Fibroblast of the conjunctiva (primary cell): ENCODE results near the gene MEF2D.

ENCODE experiments used
- DNase-seq: peaks from one replicate; pipeline ENCODE4 v3.0.0-alpha.2; 2010; ENCODE audit warnings: low read depth

Gene MEF2D

DNA sequence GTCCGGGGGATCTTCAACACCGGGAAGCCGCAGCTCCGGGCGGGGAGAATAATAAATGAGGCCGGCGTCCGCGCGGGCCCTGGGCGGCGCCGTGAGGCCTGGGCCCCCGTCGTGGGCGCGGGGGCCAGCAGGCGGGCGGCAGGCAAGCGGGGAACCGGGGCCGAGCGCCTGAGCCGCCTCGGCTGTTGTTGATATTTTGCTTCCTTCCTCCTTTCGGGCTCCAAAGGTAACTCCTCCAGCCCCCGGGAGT, at the start of gene MEF2D:
MEF2D (minus strand) TSS at position 233 of the 250 bp plus-strand sequence. CDS start 17,483 bp downstream, outside the sequence.
- DNase-seq: no peak

DNA sequence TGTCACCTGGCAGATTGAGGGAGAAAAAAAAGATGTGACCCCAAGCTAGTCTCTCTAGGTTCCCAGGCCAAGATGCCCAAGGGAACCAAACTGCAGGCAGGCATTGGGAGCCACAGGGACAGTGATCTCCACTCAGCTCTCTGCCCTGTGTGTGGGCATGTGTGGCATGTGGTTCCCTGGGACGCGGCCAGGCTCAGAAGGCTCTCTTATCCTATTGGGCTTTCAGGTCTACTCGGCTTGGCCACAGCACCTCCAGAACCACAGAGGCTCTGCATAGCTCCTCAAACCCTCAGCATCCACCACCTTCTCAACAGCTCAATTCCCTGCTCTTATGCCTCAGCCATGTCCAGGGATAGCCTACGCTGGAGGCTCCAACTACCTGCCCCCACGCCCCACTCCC, 49.8 kb upstream of the MEF2D start:
- DNase-seq: no peak

DNA sequence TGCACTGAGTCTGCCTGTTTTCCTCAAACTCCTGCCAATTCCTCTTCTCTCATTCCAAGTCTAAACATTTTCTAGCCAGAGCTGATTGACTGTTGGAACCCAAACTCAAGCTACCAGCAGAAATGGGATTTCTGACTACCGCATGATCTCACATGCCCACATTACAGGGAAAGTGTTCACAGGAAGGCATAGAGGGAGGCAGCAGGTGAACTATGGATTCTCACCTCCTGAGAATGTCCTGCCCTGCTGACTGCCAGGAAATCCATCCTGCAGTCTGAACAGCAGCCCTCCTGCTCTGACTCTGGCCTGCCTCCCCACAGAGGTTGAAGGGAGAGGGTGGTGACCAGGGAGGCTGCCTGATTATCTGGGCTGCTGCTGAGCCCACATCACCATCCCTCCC, 49.3 kb upstream of the MEF2D start:
- DNase-seq: no peak

DNA sequence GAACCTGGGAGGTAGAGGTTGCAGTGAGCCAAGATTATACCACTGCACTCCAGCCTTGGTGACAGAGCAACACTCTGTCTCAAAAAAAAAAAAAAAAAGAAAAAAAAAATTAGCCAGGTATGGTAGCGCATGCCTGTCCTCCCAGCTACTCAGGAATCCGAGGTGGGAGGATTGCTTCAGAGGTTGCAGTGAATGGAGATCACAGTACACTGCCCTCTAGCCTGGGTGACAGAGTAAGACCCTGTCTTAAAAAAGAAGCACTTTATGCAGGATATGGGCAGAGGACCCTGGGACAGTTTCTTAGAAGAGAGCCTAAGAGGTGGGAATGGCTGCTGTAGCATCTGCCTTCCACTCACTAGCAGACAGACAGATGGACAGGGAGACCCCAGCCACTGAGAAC, 48.8 kb upstream of the MEF2D start:
- no peak for DNase-seq

DNA sequence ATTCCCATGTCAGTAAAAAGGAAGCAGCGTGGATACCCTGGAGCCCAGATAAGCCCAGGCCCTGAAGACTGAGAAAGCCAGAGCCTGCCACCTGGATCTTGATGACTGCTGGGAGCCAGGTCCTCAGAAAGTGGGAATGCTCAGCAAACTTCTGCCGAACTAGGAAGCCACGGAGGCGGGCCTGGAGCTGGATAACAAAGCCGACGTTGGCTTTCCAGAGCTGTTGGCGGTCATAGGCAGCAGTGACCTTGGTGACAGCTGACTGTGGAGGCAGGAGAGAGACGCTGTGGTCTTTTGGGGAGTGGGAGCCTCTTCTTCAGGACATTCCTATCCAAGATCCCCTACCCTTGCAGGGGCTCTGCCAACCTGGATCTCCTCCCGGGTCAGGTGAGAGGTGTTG, 47.4 kb upstream of the MEF2D start:
- DNase-seq: no peak

DNA sequence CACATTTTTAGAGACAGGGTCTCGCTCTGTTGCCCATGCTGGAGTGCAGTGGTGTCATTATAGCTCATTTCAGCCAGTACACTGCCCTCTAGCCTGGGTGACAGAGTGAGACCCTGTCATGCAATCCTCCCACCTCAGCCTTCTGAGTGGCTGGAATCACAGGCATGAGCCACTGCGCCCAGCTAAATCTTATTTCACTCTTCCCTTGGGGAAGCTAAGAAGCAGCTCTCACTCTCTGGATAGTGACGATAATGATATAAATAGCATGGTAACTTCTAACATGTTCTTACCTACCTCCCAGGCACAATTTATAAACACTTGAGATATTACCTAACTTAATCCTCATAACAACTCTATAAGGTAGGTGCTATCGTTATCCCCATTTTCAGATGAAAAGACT, 46.9 kb upstream of the MEF2D start:
- no peak for DNase-seq

DNA sequence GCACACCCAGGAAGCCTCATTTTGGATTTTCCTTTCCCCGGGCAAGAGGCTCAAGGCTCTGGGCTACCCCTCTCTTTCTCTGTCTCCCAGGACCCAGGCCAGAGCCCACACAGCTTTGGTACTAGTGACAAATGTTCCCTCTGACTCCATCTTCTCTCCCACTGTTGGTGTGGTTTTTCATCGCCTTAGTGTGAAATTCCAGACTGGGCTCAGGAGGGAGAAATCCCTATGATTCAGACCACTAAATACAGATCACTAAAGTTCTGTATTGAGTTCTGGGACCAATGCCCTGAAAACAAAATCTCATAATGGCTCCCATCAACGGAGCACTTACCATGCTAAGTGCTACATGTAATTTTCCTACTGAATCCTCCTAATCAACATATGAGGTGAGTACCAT, 45.7 kb upstream of the MEF2D start:
- DNase-seq: no peak

DNA sequence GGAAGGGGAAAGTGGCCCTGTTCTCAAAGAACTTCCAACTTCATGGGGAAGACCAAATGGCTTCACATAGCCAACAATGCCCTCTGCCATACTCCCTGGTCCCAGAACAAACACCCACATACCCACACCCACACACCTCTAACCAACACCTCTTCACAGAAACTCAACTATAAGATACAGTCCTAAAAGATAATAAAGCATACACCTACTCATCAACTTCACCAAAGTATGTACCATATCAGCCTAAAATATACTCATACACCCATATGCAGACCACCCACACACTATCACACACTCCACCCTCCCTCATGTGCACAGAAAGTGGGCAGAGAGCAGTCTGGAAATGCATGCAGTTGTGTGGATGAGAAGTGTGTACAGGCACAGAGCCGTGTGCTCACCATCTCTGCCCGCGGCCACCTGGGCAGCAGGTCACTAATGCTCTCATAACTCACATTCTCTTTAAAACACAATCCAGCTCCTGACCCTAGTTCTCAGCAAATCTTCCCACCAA, 44.1 kb upstream of the MEF2D start:
- DNase-seq: no peak

DNA sequence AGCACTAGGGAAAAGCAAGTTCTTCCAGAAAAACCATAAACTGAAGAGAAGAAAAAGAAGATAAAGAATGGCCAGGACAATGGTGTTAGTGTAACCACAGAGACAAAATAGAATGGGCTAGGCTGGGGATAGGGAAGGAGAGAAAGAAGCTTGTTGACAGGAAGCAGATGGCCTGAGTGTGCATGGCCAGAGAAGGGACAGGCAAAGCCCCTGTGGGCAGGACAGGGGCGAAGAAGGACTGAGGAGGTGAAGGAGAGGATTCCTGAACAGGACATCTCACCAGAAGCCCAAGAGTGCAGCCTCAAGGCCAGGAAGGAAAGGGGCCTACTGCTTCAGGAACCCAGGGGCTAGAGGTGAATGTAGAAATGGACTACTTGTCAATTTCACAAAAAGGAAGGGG, 42.5 kb upstream of the MEF2D start:
- no peak for DNase-seq

DNA sequence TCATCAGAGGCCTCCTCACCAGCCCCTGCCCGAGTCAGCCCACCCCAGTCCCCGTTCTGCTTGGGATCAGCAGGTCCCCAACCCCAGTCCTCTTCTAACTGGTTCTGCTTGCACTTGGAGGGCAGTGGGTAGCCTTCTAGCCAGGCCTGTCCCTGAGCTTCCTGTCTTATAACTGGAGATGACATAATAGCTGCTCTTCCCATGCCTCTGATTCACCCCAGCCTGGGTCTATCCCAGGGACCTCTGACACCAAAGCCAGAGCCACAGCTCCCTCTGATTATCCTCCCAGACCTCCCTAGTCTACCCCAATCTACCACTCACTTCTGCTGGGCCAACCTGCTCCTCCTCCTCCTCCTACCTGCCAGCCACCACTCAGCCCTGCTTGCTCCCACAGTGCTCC, 40.4 kb upstream of the MEF2D start:
- DNase-seq: no peak

DNA sequence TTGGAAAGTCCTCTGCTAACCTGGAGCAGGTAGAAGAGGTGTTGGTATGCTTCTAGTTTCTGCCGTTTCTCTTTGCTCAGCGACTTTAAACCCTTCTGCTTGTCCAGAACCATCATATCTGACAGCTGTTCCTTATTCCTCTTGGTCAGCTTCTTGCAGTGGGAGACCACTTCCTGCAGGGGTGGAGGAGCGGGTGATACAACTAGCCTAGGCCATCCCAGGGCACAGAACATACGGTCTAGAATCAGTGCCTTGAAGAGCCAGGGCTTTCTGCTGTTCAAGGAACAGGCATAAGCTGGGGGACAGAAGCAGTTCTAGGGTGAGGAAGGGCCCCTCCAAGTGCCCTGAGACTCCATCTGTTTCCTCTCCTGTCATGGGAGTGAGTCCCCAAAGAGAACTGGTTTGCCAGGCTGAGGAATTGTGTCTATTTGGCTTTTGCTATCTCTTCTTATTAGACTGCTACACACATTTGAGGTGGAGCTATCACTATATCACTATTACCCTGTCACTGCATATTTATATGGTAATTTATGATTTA, 39.3 kb upstream of the MEF2D start:
- no peak for DNase-seq

DNA sequence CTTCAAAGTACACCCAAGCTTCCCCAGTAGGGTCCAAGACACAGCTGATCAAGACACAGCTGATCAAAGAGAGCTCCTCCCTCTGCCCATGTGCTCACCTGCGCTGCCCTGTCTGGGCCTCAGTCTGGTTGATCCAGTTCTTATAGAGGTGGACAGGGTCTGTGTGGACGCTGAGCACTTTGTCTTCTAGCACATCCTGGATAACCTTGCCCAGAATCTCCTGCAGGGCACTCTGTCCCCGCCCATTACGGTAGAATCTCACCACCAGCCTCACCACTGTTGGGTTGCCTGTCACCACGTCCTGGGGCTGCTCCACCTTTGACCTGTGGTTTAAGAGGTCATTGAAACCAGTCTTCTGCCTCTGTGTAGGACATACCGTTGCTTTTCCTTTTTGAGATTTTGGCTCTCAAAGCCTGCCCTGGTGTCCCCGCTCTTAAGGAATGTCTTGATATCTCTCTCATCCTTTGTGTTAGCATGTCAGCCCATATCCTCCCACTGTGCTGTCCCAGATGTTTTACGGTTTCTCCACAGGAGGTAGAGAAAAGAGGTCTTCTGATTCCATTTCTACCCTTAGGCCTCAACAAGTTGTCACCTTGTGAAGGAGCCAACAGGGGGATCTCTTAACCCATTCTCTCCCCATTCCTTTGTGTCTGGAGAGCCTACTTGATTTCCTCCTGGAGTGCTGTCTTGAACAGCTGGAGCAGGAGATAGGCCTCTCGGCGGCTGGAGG, 38.3 kb upstream of the MEF2D start:
- no peak for DNase-seq

DNA sequence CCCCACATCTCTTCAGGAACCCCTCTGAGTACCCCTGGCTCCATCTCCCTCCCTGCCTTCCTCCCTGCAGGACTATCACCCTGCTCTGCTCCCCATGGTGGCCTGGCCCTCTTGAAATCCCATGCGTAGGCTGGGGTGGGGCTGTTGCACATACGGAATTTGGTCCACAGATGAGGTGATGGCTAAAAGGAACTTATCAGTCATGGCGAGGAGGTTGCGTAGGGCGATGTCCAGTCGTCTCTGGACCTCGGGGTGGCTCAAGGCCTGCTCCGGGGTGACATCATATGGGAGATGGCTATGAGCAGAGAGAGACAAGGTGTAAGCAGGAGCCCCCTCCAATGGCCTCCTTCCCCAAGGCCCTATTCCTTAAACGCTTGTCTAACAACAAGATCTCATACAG, 36.5 kb upstream of the MEF2D start:
- no peak for DNase-seq

DNA sequence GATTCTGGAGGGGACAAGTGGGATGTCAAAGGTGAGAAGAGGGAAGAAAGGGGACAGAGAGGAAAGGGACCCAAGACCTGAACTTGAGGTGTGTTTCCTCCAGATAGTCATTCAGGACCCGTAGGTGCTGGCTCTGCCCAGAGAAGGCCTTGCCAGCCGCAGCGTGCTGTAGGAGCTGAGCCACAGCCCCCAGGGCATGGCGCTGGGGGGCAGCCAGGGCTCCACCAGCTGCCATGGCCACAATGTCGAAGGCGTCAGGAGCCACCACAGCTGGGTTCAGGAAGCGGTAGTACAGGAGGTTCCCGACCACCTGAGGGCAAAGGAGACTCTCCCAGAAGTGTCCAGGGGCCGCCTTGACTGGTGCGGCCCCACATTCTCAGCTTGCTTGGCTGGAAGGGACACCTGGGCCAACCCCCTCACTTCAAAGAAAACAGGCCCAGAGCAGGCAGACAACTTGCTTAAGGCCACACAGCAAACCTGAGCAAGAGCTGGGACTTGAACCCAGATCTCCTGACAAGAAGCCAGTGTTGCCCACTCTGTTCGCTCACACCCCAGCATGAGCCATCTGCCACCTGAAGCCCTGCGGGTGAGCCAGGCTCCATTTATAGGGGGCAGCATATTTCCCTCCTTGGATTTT, 34.0 kb upstream of the MEF2D start:
- DNase-seq: no peak

DNA sequence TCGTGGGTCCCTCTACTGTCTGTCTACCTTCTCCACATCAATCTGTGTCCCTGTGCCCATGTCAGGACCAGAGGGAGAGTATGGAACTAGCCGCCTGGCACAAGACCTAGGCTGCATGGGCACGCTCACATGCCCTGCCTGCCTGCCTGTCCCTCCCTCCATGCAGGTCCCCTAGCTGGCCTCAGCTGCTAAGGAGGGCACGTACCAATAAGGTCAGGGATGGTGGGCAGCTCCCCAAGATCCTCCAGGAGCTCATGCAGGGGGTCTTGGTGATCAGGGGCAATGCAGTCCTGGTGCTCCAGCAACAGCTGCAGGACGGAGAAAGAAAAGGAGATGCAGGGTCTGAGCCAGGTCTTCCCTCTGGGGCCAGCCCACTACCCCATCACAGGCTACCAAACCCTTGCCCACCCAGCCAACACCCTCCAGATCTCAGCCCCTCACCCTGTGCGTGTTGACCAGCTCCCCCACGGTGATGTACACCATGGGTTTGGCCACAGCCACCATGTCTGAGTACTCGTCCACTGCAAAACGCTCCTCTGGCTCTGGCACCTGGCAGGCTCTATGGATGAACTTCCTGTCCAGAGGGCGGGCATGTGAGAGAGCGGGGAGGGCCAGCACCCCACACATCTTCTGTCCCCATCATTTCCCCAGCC, 33.1 kb upstream of the MEF2D start:
- no peak for DNase-seq

DNA sequence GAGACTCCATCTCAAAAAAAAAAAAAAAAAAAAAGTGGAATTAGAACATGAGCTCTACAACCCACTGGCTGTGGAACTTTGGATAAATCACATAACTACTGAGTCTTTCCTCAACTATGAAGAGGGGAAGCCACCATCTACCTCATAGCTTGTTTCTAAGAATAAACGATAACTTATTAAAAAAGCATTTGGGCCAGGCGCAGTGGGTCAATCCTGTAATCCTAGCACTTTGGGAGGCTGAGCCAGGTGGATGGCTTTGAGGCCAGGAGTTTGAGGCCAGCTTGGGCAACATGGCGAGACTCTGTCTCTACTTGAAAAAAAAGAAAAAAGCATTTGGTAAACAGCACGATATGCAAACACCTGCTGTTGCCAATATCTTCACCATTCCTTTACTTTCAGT, 31.8 kb upstream of the MEF2D start:
- DNase-seq: no peak

DNA sequence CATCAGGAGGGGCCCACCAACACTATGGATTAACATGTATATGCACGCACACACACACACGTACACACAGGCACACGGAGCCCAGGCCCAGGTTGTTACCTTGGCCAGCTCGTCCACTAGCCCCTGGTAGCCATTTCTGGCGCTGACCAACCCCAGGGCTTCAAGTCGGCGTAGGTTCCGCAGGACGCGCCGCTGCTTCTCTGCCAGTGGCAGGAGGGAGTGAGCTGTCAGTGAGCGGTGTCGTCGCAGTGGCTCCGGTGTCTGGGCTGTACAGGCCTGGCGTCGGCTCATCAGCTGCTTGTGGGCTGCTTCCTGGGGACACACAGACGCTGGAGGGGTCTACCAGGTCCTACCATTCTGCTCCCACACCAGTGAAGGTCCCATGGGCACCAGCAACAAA, 29.4 kb upstream of the MEF2D start:
- DNase-seq: no peak

DNA sequence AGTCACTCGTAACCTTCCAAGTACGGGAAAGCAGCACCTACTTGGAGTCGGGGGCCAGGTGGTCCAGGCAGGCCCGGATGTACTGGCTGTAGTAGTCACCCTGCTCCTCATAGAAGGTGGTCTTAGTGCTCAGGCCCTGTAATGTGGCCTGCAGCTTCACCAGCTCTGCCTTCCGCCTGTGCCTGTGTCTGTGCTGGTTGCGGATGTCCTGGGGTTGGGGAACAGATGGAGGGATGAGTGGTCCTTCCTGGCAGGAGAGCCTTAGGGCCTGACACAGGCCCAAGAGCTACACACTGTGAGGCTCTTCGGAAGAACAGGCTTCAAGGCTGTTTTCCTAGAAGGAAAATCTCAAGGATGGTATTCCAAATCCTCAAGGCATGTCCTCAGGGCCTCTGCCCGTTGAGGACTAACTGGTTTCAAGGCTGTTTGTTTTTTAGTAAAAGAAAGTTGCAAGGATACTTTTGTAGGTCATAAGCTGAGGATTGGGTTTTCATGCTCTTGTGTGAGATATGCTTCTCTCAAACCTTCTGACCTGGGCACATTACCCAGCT, 28.4 kb upstream of the MEF2D start:
- DNase-seq: no peak

DNA sequence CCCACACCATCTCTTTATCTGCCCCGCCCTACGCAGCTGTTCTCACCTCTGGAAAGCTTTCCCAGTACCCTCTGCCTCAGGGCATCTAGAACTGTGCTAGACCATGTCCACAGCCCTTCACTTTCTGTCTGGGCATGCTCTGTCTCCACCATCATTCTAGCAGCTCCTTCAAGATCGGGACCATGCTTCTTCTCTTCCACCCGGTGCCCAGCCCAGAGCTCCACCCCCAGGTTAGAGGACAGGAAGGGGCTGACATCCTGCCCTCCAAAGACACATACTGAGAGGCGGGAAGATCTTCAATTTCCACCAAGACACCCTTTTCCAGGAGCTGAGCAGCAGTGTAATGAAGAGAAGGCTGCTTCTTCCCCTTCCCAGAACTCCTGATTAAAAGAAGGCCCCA, 27.7 kb upstream of the MEF2D start:
- DNase-seq: no peak

DNA sequence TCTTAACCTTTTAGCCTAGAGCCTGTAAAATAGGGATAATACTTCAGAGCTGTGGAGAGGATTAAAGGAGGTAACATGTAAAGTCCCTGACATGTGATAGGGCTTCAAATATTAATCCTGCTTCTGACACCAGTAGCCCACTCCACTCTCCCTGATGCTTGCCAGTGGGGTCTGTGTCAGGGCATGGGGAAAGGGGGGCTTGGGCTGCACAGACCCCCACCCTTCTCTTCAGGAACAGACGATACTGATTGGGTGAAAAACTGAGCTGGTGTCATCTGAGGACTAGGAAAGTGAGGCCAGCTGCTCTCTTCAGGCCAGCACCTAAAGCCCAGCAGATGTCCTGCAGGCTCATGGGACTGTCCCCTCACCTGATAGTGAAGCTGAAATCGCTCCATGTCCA, 27.0 kb upstream of the MEF2D start:
- DNase-seq: no peak

DNA sequence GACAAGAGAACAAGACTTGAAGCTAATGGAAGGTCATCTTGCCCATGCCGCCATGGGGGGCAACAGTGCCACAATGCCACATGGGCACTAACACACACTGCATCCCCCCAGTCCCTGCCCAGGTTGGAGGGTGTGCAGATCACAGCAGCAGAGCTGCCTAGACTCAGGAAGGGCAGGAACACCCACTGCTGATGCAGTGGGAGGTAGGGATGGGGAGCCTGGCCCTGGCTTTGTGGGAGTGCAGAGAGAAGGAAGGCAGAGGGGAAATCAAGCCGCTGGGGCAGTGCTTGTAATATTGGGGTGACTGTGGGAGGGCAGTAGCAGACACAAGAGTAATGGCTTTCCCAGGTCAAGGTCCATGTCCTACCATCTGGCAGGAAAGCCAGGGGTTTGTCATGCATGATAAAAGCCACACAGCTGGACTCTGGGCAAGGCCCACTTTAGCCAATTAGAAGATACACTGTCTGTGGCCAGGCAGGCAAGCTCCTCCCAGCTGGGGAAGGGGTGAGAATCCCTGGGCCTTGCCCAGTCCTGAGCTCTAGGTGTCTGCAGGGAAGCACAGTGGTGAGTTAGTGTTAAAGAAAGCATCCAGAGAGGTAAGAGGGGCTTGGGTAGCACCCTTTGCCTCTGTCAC, 25.4 kb upstream of the MEF2D start:
- no peak for DNase-seq

DNA sequence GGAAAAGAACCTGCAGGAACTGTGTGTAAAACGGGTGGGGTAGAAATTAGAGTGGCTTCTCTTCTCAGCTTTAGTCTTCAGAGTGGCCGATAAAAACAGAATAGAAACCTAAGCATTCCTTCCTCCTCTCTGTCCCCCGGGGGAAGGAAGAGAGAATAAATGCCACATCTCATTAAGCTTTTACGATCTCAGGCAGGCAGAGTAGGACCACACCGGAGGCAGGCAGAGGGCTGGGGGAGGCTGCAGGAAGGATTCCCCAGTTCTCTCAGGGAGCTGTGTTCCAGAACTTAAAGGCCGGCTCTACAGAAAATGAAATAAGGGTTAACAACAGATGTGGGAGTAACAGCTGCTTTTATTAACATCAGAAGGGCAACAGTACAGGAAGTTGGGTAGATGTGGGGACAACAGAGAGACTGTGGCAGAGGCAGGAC, 24.5 kb upstream of the MEF2D start:
- DNase-seq: no peak

DNA sequence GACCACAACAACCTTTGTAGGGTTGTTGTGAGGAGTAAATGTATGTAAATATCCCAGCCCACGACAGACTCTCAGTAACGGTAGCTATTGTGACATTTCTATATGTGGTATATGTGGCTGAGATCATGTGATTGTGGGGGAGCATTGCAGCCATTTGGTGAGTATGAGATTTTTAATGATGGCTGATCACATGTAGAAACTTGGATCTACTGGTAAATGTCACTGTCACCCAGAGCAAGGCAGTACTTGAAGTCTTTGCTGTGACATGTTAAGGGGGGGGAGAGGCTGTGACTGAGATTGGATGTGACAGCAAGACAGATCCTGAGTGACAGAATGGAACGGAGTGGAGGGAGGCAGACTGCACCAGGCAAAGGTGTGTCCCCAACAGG, 23.9 kb upstream of the MEF2D start:
- DNase-seq: no peak
